WTC11 (cell line): ENCODE measurements around the gene CORO2B. TPM values are rescaled to one million over a fixed set of nuclear protein-coding genes. Genes with fewer than 3 reads are reported as not detected.

Source experiments
- ATAC-seq: fragments of 200-7000 bp; cut with Tn5 transposase; 2 replicates; pipeline ENCODE4 v1.10.0; 2021; ENCODE audit warnings: mild to moderate bottlenecking, moderate library complexity
- CTCF ChIA-PET: fragments of 300-600 bp; sonication (Branson Sonifier 250); formaldehyde crosslinking; loops from one replicate; lab custom pipeline; 2021; ENCODE audit warnings: antibody characterized with exemption; lab: Charles Lee
- POLR2A ChIA-PET: fragments of 350-600 bp; sonication (Branson Sonifier 250); formaldehyde crosslinking; loops from one replicate; lab custom pipeline; 2021; ENCODE audit warnings: antibody characterized with exemption; lab: Charles Lee
- DNase-seq: peaks from one replicate; pipeline ENCODE4 v3.0.0; 2021; ENCODE audit warnings: low spot score
- H3K27ac Mint-ChIP-seq: 2 replicates; pipeline ENCODE4 v1.8.0; 2021; ENCODE audit warnings: mixed read lengths
- H3K27me3 Mint-ChIP-seq: 2 replicates; pipeline ENCODE4 v1.8.0; 2021; ENCODE audit warnings: low read depth, mild to moderate bottlenecking, moderate library complexity, mixed read lengths
- H3K36me3 Mint-ChIP-seq: 2 replicates; pipeline ENCODE4 v1.8.0; 2021; ENCODE audit warnings: mixed read lengths
- H3K4me1 Mint-ChIP-seq: 2 replicates; pipeline ENCODE4 v1.8.0; 2022; ENCODE audit warnings: mixed read lengths
- H3K4me3 Mint-ChIP-seq: 2 replicates; pipeline ENCODE4 v1.8.0; 2021; ENCODE audit warnings: mild to moderate bottlenecking, moderate library complexity, mixed read lengths
- H3K9me3 Mint-ChIP-seq: 2 replicates; pipeline ENCODE4 v1.8.0; 2021; ENCODE audit warnings: mixed read lengths
- CBFB ChIP-seq: sonication (generic); formaldehyde crosslinking; IDR thresholded peaks from 2 replicates; pipeline ENCODE4 v1.8.1; 2022; ENCODE audit warnings: mild to moderate bottlenecking, low read depth, missing genetic modification reagents
- FOXJ3 ChIP-seq: sonication (generic); formaldehyde crosslinking; IDR thresholded peaks from 2 replicates; pipeline ENCODE4 v1.9.0; 2021; ENCODE audit warnings: missing genetic modification reagents, mild to moderate bottlenecking, borderline replicate concordance
- GRHL2 ChIP-seq: fragments of 250-450 bp; sonication (Bioruptor Pico); IDR thresholded peaks from 2 replicates; pipeline ENCODE4 v1.8.0; 2022; ENCODE audit warnings: mild to moderate bottlenecking, moderate library complexity; ENCODE audit not compliant: insufficient replicate concordance, severe bottlenecking
- GTF2I ChIP-seq: fragments of 250-450 bp; sonication (Bioruptor Pico); conservative IDR thresholded peaks from 2 replicates; pipeline ENCODE4 v1.4.0; 2021; ENCODE audit warnings: mild to moderate bottlenecking
- HMGA2 ChIP-seq: fragments of 250-450 bp; sonication (Bioruptor Pico); IDR thresholded peaks from 2 replicates; pipeline ENCODE4 v1.4.0; 2021; ENCODE audit warnings: mild to moderate bottlenecking, moderate library complexity
- JAZF1 ChIP-seq: fragments of 250-450 bp; sonication (Bioruptor Pico); IDR thresholded peaks from 2 replicates; pipeline ENCODE4 v1.9.0; 2021; ENCODE audit warnings: moderate library complexity, mild to moderate bottlenecking, inconsistent platforms
- JUN ChIP-seq: sonication (generic); formaldehyde crosslinking; IDR thresholded peaks from 2 replicates; pipeline ENCODE4 v1.8.0; 2023; ENCODE audit warnings: mild to moderate bottlenecking, missing genetic modification reagents
- MXD4 ChIP-seq: fragments of 250-450 bp; sonication (Bioruptor Pico); IDR thresholded peaks from 2 replicates; pipeline ENCODE4 v1.8.0; 2021; ENCODE audit warnings: mild to moderate bottlenecking, moderate library complexity, borderline replicate concordance
- NR1H2 ChIP-seq: sonication (generic); formaldehyde crosslinking; IDR thresholded peaks from 2 replicates; pipeline ENCODE4 v1.9.0; 2021; ENCODE audit warnings: mild to moderate bottlenecking, moderate library complexity, missing genetic modification reagents
- OVOL2 ChIP-seq: fragments of 250-450 bp; sonication (Bioruptor Pico); IDR thresholded peaks from 2 replicates; pipeline ENCODE4 v1.9.0; 2021; ENCODE audit warnings: mild to moderate bottlenecking, borderline replicate concordance
- RORB ChIP-seq: fragments of 250-450 bp; sonication (Bioruptor Pico); IDR thresholded peaks from 2 replicates; pipeline ENCODE4 v1.9.0; 2021; ENCODE audit warnings: mild to moderate bottlenecking
- SMAD3 ChIP-seq: sonication (generic); formaldehyde crosslinking; IDR thresholded peaks from 2 replicates; pipeline ENCODE4 v1.8.0; 2022; ENCODE audit warnings: missing genetic modification reagents, mild to moderate bottlenecking, borderline replicate concordance
- SMAD4 ChIP-seq: sonication (generic); formaldehyde crosslinking; IDR thresholded peaks from 2 replicates; pipeline ENCODE4 v1.8.0; 2022; ENCODE audit warnings: mild to moderate bottlenecking, missing genetic modification reagents
- SOX15 ChIP-seq: fragments of 250-450 bp; sonication (Bioruptor Pico); IDR thresholded peaks from 2 replicates; pipeline ENCODE4 v1.9.0; 2021; ENCODE audit warnings: mild to moderate bottlenecking
- SP1 ChIP-seq: sonication (generic); formaldehyde crosslinking; conservative IDR thresholded peaks from 2 replicates; pipeline ENCODE4 v1.8.1; 2022; ENCODE audit warnings: missing genetic modification reagents
- ZBTB21 ChIP-seq: sonication (generic); formaldehyde crosslinking; IDR thresholded peaks from 2 replicates; pipeline ENCODE4 v1.8.1; 2023; ENCODE audit warnings: mild to moderate bottlenecking, missing genetic modification reagents, borderline replicate concordance
- ZNF121 ChIP-seq: sonication (generic); formaldehyde crosslinking; IDR thresholded peaks from 2 replicates; pipeline ENCODE4 v1.8.0; 2023; ENCODE audit warnings: missing genetic modification reagents
- ZNF396 ChIP-seq: fragments of 250-450 bp; sonication (Bioruptor Pico); IDR thresholded peaks from 2 replicates; pipeline ENCODE4 v1.8.0; 2021; ENCODE audit warnings: mild to moderate bottlenecking, moderate library complexity, borderline replicate concordance
- total RNA-seq: library from RNA; stranded (reverse); gene quantifications from 3 replicates; pipeline ENCODE4 v1.2.3, GENCODE V29; 2021
- TF ChIP-seq, protein P1 (sequence below): sonication (generic); formaldehyde crosslinking; IDR thresholded peaks from 2 replicates; pipeline ENCODE4 v1.8.0; 2022; ENCODE audit warnings: mild to moderate bottlenecking, missing genetic modification reagents
- TF ChIP-seq, protein P2 (sequence below): fragments of 250-450 bp; sonication (Bioruptor Pico); conservative IDR thresholded peaks from 2 replicates; pipeline ENCODE4 v1.9.0; 2021; ENCODE audit warnings: mild to moderate bottlenecking
- TF ChIP-seq, protein P3 (sequence below): fragments of 250-450 bp; sonication (Bioruptor Pico); IDR thresholded peaks from 2 replicates; pipeline ENCODE4 v1.9.0; 2021; ENCODE audit warnings: mild to moderate bottlenecking
- TF ChIP-seq, protein P4 (sequence below): sonication (generic); formaldehyde crosslinking; IDR thresholded peaks from 2 replicates; pipeline ENCODE4 v1.8.1; 2023; ENCODE audit warnings: mild to moderate bottlenecking, missing genetic modification reagents
- TF ChIP-seq, protein P5 (sequence below): sonication (generic); formaldehyde crosslinking; IDR thresholded peaks from 2 replicates; pipeline ENCODE4 v1.8.0; 2022; ENCODE audit warnings: mild to moderate bottlenecking, missing genetic modification reagents
- TF ChIP-seq, protein P6 (sequence below): sonication (generic); formaldehyde crosslinking; conservative IDR thresholded peaks from 2 replicates; pipeline ENCODE4 v1.8.1; 2023; ENCODE audit warnings: mild to moderate bottlenecking, low read depth, missing genetic modification reagents, moderate library complexity

Gene CORO2B
- total RNA-seq, 1 experiment from 2014 or later = 4.9 TPM

DNA sequence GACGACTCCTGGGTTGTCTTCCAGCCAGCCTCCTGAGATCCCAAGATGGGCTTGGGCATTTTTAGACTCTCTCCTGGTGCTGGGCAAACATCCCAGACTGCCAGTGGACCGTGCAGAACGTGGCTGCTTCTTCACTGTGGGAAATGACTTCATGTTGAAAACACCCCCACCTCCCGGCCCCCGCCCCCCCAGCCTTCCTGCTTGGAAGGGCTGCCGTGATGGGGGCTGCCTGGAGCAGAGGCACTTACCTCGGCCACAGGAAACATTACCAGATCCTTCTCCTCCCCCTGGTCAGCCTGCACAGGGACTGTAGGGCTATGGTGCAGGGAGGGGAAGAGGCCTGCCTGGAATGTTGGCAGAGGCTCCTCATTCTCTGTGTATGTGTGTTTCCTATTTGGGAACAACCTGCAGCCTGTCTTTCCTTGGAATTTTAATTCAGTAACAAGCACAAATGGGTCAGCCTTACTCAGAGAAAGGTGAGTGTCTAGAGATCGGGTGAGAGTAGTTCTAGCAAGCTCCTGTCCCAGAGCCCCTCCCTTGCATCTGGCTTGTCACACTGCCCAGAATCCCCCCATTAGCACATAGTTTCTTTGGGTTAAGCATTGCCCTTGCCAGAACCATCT lies 151.1 kb downstream of the CORO2B start:
- Mint-ChIP-seq H3K36me3 (no peaks in the 10 kb centered on the region), H3K9me3 (no peaks in the 10 kb centered on the region), H3K27ac (no peak overlapping the region), H3K27me3 (peaks cover 3% of the 10 kb centered on the region; the same call in 1 of the 2 replicates), H3K4me1 (peaks cover 18% of the 10 kb centered on the region), H3K4me3 (no peak overlapping the region)
- ChIA-PET CTCF (interaction anchor here (0.8 to 1.1 kb wide), 3 partner anchors 16 to 195 kb away, joined by 3 to 11 read pairs (median 4); no protein-coding TSS in a partner anchor), POLR2A (no interaction called here)
- ATAC-seq (no peak), DNase-seq (no peak)
- TF ChIP-seq NR1H2 (CRISPR knock-in tag) = no peak
- TF ChIP-seq, protein P1, sequence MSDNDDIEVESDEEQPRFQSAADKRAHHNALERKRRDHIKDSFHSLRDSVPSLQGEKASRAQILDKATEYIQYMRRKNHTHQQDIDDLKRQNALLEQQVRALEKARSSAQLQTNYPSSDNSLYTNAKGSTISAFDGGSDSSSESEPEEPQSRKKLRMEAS (CRISPR knock-in tag) = no peak
- TF ChIP-seq, protein P2, sequence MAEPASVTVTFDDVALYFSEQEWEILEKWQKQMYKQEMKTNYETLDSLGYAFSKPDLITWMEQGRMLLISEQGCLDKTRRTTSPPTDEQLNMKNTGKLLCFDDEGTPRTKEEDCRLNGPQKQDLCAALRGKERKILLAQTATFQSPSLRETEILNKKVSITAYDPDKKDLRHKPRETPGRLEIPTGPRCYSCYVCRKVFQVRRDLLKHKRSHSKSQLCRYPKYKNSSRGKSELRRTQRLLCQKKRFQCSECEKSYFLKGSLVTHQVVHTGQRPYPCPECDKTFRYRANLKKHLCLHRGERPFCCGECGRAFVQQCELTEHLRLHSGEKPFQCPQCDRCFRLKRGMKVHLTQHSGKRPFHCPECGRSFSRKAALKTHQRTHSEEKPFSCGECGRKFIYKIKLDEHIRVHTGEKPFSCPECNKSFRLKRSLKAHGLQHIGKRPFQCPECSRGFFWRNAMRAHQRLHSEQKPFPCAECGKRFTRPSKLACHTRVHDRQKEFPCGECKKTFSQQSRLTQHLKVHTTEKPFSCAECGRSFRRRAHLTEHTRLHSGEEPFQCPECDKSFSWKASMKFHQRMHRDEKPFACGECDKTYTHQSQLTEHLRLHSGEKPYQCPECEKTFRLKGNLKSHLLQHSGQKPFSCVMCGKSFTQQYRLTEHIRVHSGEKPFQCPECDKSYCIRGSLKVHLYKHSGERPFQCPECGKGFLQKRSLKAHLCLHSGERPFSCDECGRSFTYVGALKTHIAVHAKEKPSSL (CRISPR knock-in tag) = no peak
- TF ChIP-seq OVOL2 (CRISPR knock-in tag) = no peak
- no peak for TF ChIP-seq HMGA2 (CRISPR knock-in tag)
- no peak for TF ChIP-seq CBFB (CRISPR knock-in tag)
- no peak for TF ChIP-seq JAZF1 (CRISPR knock-in tag)
- TF ChIP-seq ZNF396 = no peak
- TF ChIP-seq FOXJ3 = no peak
- TF ChIP-seq, protein P3, sequence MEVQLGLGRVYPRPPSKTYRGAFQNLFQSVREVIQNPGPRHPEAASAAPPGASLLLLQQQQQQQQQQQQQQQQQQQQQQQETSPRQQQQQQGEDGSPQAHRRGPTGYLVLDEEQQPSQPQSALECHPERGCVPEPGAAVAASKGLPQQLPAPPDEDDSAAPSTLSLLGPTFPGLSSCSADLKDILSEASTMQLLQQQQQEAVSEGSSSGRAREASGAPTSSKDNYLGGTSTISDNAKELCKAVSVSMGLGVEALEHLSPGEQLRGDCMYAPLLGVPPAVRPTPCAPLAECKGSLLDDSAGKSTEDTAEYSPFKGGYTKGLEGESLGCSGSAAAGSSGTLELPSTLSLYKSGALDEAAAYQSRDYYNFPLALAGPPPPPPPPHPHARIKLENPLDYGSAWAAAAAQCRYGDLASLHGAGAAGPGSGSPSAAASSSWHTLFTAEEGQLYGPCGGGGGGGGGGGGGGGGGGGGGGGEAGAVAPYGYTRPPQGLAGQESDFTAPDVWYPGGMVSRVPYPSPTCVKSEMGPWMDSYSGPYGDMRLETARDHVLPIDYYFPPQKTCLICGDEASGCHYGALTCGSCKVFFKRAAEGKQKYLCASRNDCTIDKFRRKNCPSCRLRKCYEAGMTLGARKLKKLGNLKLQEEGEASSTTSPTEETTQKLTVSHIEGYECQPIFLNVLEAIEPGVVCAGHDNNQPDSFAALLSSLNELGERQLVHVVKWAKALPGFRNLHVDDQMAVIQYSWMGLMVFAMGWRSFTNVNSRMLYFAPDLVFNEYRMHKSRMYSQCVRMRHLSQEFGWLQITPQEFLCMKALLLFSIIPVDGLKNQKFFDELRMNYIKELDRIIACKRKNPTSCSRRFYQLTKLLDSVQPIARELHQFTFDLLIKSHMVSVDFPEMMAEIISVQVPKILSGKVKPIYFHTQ = no peak
- TF ChIP-seq GRHL2 (CRISPR knock-in tag) = no peak
- TF ChIP-seq, protein P4, sequence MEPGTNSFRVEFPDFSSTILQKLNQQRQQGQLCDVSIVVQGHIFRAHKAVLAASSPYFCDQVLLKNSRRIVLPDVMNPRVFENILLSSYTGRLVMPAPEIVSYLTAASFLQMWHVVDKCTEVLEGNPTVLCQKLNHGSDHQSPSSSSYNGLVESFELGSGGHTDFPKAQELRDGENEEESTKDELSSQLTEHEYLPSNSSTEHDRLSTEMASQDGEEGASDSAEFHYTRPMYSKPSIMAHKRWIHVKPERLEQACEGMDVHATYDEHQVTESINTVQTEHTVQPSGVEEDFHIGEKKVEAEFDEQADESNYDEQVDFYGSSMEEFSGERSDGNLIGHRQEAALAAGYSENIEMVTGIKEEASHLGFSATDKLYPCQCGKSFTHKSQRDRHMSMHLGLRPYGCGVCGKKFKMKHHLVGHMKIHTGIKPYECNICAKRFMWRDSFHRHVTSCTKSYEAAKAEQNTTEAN (CRISPR knock-in tag) = no peak
- TF ChIP-seq, protein P5, sequence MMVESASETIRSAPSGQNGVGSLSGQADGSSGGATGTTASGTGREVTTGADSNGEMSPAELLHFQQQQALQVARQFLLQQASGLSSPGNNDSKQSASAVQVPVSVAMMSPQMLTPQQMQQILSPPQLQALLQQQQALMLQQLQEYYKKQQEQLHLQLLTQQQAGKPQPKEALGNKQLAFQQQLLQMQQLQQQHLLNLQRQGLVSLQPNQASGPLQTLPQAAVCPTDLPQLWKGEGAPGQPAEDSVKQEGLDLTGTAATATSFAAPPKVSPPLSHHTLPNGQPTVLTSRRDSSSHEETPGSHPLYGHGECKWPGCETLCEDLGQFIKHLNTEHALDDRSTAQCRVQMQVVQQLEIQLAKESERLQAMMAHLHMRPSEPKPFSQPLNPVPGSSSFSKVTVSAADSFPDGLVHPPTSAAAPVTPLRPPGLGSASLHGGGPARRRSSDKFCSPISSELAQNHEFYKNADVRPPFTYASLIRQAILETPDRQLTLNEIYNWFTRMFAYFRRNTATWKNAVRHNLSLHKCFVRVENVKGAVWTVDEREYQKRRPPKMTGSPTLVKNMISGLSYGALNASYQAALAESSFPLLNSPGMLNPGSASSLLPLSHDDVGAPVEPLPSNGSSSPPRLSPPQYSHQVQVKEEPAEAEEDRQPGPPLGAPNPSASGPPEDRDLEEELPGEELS (CRISPR knock-in tag) = no peak
- TF ChIP-seq ZNF121 (CRISPR knock-in tag) = no peak
- no peak for TF ChIP-seq MXD4 (CRISPR knock-in tag)

DNA sequence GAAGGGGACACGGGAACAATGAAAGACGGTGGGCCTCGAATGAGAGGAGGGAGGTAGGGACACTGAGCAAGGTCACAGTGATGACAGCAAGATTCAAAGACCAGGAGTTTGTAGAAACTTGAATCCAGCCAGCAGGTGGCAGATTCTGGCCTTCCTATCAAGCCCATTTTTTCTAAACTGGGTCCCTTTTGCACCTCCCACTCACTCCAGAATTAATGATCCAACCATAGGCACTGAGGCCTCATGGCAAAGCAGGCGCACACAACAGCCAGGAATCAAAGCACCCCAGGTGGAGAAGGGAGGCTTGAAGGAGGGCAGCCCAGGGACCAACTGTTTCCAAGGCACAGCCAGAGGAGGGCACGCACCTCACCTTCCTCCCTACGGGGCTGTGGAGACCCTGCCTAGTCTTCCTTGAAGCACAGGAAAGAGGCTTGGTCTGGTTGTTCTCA lies 151.7 kb downstream of the CORO2B start:
- ChIA-PET CTCF (interaction anchor here (0.8 to 2.5 kb wide), 4 partner anchors 145 to 194 kb away, joined by 3 to 37 read pairs (median 8); no protein-coding TSS in a partner anchor), POLR2A (no interaction called here)
- H3K27ac Mint-ChIP-seq = no peak overlapping the region
- no peaks in the 10 kb centered on the region for H3K9me3 Mint-ChIP-seq
- no peaks in the 10 kb centered on the region for H3K36me3 Mint-ChIP-seq
- peak; percentile 71 for ATAC-seq
- H3K4me1 Mint-ChIP-seq = peaks cover 17% of the 10 kb centered on the region
- peak; percentile 39 for DNase-seq
- peaks cover 3% of the 10 kb centered on the region; the same call in 1 of the 2 replicates for H3K27me3 Mint-ChIP-seq
- H3K4me3 Mint-ChIP-seq = no peak overlapping the region
- TF ChIP-seq FOXJ3 (no peak), SMAD4 (CRISPR knock-in tag) (no peak), ZBTB21 (no peak), SOX15 (CRISPR knock-in tag) (no peak), JUN (CRISPR knock-in tag) (no peak), SMAD3 (CRISPR knock-in tag) (no peak), GTF2I (no peak), RORB (CRISPR knock-in tag) (no peak), SP1 (CRISPR knock-in tag) (no peak)
- TF ChIP-seq, protein P6, sequence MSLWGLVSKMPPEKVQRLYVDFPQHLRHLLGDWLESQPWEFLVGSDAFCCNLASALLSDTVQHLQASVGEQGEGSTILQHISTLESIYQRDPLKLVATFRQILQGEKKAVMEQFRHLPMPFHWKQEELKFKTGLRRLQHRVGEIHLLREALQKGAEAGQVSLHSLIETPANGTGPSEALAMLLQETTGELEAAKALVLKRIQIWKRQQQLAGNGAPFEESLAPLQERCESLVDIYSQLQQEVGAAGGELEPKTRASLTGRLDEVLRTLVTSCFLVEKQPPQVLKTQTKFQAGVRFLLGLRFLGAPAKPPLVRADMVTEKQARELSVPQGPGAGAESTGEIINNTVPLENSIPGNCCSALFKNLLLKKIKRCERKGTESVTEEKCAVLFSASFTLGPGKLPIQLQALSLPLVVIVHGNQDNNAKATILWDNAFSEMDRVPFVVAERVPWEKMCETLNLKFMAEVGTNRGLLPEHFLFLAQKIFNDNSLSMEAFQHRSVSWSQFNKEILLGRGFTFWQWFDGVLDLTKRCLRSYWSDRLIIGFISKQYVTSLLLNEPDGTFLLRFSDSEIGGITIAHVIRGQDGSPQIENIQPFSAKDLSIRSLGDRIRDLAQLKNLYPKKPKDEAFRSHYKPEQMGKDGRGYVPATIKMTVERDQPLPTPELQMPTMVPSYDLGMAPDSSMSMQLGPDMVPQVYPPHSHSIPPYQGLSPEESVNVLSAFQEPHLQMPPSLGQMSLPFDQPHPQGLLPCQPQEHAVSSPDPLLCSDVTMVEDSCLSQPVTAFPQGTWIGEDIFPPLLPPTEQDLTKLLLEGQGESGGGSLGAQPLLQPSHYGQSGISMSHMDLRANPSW (CRISPR knock-in tag) = no peak
